Measurements from ENCODE around the gene CCL4. TPM values are rescaled to one million over a fixed set of nuclear protein-coding genes. Genes with fewer than 3 reads are reported as not detected.

Gene CCL4
- total RNA-seq, 1 experiment from 2014 or later: 0.51 TPM

DNA sequence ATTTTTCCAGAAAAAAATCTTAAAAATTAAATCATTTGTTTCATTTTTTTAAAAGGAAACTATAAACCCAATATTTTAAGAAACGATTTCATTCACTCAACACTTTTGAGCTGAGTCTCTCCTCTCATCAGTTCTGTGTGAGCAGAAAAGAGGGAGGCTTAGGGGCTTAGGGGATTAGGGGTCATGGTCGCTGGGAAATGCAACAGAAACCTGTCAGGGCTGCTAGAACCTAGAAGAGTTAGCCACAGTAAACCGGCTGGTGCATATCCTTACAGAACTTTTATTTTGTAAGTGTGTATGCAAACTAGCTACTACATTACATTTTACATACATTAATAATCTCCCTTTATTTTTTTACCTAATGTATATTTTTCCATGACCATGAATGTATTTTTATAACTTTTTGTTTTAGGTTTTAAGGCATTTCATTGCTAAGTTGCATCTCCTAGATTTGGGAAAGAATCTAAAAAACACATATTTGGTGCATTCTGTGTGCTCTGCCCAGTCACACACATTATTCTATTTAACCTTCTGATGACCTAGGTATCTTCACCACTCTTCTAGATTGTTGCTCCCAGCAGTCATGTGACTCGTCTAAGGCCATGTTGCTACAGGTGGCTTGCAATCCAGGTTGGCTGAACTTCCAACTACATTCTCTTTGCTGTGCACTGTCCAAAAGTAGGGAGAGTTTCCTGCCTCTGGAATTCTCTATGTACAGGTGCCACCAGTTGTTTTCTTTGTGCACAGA, 48.4 kb downstream of the CCL4 start:
- in situ Hi-C loops (cut with HindIII; ENCODE audit: low pct_unique_long_range_greater_than_20kb, low sequenced_read_pairs): no loop called here
- Histone ChIP-seq H3K4me3 (ENCODE audit: low read depth in 2 of 2, low read length in 2 of 2) (no peak overlapping the region), H3K27ac (ENCODE audit: low read length) (no peak overlapping the region), H3K9me3 (ENCODE audit: control insufficient read depth, insufficient read depth, low read depth, low read length) (no peaks in the 10 kb centered on the region), H3K4me1 (ENCODE audit: control insufficient read depth, insufficient read depth, low read length) (peaks cover 2% of the 10 kb centered on the region; the same call in 1 of the 2 replicates), H3K27me3 (ENCODE audit: control insufficient read depth, insufficient read depth, low read length) (peaks cover 22% of the 10 kb centered on the region), H3K36me3 (ENCODE audit: control insufficient read depth, insufficient read depth, low read length) (no peaks in the 10 kb centered on the region)
- ChIA-PET CTCF (interaction anchor here (1.1 kb wide), 1 partner anchor 331 kb away, joined by 5 read pairs; no protein-coding TSS in a partner anchor), POLR2A (no interaction called here)
- TF ChIP-seq POLR2AphosphoS5 (IDR thresholded peaks at IDR 0.05; ENCODE audit: low read depth, low read length) (no peak), TCF7L2 (IDR thresholded peaks at IDR 0.05; ENCODE audit: low read depth, low read length) (no peak), SIN3A (IDR thresholded peaks at IDR 0.05; ENCODE audit: borderline replicate concordance, insufficient read depth, low read depth, low read length) (no peak)
- TF ChIP-seq, protein P1, sequence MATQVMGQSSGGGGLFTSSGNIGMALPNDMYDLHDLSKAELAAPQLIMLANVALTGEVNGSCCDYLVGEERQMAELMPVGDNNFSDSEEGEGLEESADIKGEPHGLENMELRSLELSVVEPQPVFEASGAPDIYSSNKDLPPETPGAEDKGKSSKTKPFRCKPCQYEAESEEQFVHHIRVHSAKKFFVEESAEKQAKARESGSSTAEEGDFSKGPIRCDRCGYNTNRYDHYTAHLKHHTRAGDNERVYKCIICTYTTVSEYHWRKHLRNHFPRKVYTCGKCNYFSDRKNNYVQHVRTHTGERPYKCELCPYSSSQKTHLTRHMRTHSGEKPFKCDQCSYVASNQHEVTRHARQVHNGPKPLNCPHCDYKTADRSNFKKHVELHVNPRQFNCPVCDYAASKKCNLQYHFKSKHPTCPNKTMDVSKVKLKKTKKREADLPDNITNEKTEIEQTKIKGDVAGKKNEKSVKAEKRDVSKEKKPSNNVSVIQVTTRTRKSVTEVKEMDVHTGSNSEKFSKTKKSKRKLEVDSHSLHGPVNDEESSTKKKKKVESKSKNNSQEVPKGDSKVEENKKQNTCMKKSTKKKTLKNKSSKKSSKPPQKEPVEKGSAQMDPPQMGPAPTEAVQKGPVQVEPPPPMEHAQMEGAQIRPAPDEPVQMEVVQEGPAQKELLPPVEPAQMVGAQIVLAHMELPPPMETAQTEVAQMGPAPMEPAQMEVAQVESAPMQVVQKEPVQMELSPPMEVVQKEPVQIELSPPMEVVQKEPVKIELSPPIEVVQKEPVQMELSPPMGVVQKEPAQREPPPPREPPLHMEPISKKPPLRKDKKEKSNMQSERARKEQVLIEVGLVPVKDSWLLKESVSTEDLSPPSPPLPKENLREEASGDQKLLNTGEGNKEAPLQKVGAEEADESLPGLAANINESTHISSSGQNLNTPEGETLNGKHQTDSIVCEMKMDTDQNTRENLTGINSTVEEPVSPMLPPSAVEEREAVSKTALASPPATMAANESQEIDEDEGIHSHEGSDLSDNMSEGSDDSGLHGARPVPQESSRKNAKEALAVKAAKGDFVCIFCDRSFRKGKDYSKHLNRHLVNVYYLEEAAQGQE (IDR thresholded peaks at IDR 0.05; ENCODE audit: insufficient read depth in 1 of 2, low read depth in 2 of 2, low read length in 1 of 2): no peak
- TF ChIP-seq, protein P2, sequence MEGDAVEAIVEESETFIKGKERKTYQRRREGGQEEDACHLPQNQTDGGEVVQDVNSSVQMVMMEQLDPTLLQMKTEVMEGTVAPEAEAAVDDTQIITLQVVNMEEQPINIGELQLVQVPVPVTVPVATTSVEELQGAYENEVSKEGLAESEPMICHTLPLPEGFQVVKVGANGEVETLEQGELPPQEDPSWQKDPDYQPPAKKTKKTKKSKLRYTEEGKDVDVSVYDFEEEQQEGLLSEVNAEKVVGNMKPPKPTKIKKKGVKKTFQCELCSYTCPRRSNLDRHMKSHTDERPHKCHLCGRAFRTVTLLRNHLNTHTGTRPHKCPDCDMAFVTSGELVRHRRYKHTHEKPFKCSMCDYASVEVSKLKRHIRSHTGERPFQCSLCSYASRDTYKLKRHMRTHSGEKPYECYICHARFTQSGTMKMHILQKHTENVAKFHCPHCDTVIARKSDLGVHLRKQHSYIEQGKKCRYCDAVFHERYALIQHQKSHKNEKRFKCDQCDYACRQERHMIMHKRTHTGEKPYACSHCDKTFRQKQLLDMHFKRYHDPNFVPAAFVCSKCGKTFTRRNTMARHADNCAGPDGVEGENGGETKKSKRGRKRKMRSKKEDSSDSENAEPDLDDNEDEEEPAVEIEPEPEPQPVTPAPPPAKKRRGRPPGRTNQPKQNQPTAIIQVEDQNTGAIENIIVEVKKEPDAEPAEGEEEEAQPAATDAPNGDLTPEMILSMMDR (IDR thresholded peaks at IDR 0.05): no peak
- ATAC-seq (no peak), DNase-seq (ENCODE audit: low read depth, low spot score) (no peak)
- BruUV-seq (replicated peaks): no TSS peak
- intact Hi-C loops (cut with micrococcal nuclease; ENCODE audit: unreplicated experiment): no loop called here

DNA sequence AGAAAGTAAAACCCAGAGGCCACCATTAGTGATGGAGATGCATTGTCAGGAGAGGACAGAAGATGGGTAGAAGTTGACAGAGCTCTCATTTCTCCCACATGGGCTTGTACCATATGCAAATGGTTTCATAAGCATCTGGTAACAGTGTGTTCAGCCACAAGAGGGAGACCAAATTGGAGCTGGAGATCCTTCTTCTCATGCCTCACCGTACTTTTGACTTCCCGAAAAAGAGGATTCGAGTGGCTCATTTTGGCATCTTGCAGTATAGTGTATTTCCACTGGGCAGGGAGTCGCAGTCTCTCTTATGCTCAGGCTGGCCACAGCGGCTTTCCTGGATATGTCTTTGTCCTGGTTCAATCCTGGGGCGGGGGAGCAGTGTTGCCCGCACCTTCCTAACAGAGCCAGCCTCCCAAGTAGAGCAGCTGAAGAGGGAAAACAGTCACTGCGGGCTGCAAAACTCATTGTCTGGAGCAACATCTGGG, 49.1 kb downstream of the CCL4 start:
- Histone ChIP-seq H3K4me3 (ENCODE audit: low read depth in 2 of 2, low read length in 2 of 2) (no peak overlapping the region), H3K27me3 (ENCODE audit: control insufficient read depth, insufficient read depth, low read length) (peaks cover 23% of the 10 kb centered on the region), H3K9me3 (ENCODE audit: control insufficient read depth, insufficient read depth, low read depth, low read length) (no peaks in the 10 kb centered on the region), H3K4me1 (ENCODE audit: control insufficient read depth, insufficient read depth, low read length) (peaks cover 2% of the 10 kb centered on the region; the same call in 1 of the 2 replicates), H3K36me3 (ENCODE audit: control insufficient read depth, insufficient read depth, low read length) (no peaks in the 10 kb centered on the region), H3K27ac (ENCODE audit: low read length) (no peak overlapping the region)
- in situ Hi-C loops (cut with HindIII; ENCODE audit: low pct_unique_long_range_greater_than_20kb, low sequenced_read_pairs): no loop called here
- POLR2A ChIA-PET: no interaction called here
- intact Hi-C loops (cut with micrococcal nuclease; ENCODE audit: unreplicated experiment): no loop called here
- ATAC-seq: peak; percentile 73
- DNase-seq (ENCODE audit: low read depth, low spot score): no peak
- TF ChIP-seq, protein P2 (IDR thresholded peaks at IDR 0.05): peak; percentile 36; the same call in 1 of the 2 replicates
- TF ChIP-seq, protein P1 (IDR thresholded peaks at IDR 0.05; ENCODE audit: insufficient read depth in 1 of 2, low read depth in 2 of 2, low read length in 1 of 2): no peak
- TF ChIP-seq TCF7L2 (IDR thresholded peaks at IDR 0.05; ENCODE audit: low read depth, low read length) (no peak), POLR2AphosphoS5 (IDR thresholded peaks at IDR 0.05; ENCODE audit: low read depth, low read length) (no peak)
- CTCF ChIA-PET: interaction anchor here (1.1 kb wide), 1 partner anchor 331 kb away, joined by 5 read pairs; no protein-coding TSS in a partner anchor
- BruUV-seq (replicated peaks): no TSS peak
